HG02571 (cell line): ENCODE results near the gene ECHDC3.

Source experiments
- ATAC-seq: cut with Tn5 transposase; IDR thresholded peaks from one replicate; pipeline ENCODE4 v1.9.1; 2021; ENCODE audit warnings: mild to moderate bottlenecking, moderate library complexity; ENCODE audit not compliant: unreplicated experiment

The ECHDC3 gene

GRCh38 chr10:11775412-11775811 lies 33.2 kb downstream of the ECHDC3 start:
- no peak for ATAC-seq

GRCh38 chr10:11776080-11776479 lies 33.9 kb downstream of the ECHDC3 start:
- ATAC-seq = no peak

- no peak for ATAC-seq
Observed at GRCh38 chr10:11781114-11781513, 38.9 kb downstream of the ECHDC3 start.

DNA sequence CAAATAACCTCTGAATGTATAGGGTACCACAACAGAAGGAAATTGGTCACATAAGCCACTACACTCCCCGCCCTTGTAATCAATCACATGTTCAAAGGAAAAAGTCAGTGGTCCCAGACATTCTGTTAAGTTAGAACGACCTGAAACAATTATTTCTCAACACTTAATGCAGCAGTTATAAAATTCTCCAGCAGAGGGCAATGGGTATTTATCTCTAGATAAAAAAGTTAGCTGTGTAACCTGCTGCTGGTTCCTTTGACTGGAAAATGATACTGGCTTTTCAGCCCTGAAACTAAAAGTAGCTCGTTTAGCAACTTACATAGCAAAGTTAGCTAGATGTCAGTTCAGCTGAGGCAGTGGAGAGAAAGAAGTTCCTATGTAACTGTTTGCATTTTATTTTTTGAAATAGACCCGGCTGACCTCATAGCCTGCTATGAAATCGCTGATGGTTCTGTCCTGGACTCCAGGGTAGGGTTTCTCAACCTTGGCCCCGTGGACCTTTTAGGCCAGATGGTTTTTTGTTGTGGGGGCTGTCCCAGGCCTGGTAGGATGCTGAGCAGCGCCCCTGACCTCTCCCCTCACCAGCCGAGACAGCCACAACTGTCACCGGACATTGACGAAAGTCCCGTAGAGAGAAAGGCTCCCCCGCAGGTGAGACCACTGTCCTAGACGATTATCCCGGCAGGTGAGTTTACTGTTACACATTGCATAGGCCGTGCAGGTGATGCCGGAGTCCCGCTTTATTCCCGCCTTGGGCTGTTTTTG lies 40.8 kb downstream of the ECHDC3 start:
- no peak for ATAC-seq

DNA sequence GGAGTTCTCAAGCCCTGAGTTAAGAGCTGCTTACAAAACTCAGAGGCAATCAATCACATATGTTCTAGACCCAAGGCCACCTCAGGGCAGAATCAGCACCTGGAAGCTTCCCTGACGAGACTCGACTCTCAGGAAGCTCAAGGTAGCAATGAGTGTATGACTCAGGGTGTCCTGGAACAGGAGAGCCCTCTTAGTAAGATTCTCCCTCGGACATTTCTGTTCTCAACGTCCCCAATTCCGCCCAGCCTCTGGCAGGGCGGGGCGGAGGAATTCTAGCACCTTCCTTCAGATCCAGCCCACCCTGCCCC lies 41.3 kb downstream of the ECHDC3 start:
- ATAC-seq = no peak

GRCh38 chr10:11787374-11787773 lies 45.2 kb downstream of the ECHDC3 start:
- ATAC-seq = no peak

DNA sequence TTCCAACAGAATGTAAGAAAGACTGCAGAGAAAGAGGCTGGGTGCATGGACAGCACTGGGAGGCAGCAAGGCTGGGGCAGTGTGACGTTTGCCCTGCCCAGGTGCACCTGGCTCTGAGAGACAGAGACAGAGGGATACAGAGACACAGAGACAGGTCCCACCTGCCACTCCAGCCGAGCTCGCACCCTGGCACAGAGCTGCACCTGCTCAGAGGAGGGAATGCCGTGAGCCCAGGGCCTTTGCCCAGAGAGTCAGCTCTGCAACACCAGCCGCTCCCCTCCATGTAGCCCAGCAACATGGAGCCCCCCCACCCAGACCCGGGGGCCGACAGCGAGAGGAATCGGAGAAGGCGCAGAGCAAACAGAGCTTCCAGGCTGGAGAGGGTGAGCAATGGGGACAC lies 45.7 kb downstream of the ECHDC3 start:
- no peak for ATAC-seq

DNA sequence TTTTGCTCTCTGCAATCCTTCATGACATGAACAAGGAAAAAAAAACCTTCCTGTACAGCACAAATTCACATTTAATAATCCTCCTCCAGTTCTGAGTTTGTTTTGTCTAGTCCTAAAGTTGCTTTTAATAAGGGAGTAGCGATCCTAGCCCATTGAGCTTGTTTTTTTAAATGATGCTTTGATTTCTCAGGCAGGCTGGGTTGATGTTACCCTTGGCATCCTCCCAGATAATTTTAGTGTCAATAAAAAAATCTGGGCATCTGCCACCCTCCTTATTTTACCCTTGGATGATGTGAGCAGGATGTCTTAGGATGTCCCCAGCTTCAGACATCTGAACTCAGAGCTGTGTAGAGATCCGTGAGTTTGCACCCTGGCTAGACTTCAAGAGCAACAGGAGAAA lies 47.1 kb downstream of the ECHDC3 start:
- ATAC-seq = no peak

DNA sequence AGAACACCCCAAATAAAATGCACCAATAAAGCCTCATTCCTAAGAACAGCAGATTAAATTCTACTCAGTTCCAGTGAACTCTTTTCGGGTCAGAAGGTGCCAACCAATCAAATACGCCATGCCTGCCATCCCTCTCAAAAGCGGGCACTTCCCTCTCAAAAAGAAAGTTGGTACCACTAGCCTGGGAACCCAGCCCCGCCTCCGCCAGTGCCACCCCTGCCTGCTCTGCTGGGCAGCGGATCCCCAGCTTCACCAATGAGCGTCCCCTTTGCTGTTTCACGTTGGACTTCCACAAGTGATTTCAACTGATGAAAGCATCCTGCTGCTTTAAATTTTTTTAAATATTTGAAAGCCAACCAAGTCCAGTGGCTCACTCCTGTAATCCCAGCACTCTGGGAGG lies 47.8 kb downstream of the ECHDC3 start:
- no peak for ATAC-seq

GRCh38 chr10:11793762-11794479 lies 51.7 kb downstream of the ECHDC3 start:
- no peak for ATAC-seq

DNA sequence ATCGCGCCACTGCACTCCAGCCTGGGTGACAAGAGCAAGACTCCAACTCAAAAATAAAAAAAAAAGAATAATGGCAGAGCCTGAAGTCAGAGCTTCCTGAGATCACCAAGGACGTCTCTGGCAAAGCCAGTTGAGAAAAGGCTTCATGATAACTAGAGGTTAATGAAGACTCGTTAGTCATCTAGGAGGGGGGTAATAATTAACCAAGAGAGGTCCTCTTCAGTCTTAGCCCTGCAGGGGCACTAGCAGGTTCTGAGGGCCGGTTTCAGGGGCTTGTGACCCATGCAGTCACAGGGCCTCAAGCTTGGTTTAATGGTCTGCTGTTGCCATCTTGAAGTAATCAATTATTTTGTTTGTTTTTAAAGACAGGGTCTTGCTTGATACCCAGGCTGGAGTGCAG lies 52.4 kb downstream of the ECHDC3 start:
- ATAC-seq = no peak

- no peak for ATAC-seq
Observed at GRCh38 chr10:11795101-11795920, 53.1 kb downstream of the ECHDC3 start.

GRCh38 chr10:11796474-11796873 lies 54.3 kb downstream of the ECHDC3 start:
- no peak for ATAC-seq

- ATAC-seq = no peak
Observed at GRCh38 chr10:11797281-11797680, 55.1 kb downstream of the ECHDC3 start.

GRCh38 chr10:11797847-11798633 lies 55.9 kb downstream of the ECHDC3 start:
- ATAC-seq = no peak

DNA sequence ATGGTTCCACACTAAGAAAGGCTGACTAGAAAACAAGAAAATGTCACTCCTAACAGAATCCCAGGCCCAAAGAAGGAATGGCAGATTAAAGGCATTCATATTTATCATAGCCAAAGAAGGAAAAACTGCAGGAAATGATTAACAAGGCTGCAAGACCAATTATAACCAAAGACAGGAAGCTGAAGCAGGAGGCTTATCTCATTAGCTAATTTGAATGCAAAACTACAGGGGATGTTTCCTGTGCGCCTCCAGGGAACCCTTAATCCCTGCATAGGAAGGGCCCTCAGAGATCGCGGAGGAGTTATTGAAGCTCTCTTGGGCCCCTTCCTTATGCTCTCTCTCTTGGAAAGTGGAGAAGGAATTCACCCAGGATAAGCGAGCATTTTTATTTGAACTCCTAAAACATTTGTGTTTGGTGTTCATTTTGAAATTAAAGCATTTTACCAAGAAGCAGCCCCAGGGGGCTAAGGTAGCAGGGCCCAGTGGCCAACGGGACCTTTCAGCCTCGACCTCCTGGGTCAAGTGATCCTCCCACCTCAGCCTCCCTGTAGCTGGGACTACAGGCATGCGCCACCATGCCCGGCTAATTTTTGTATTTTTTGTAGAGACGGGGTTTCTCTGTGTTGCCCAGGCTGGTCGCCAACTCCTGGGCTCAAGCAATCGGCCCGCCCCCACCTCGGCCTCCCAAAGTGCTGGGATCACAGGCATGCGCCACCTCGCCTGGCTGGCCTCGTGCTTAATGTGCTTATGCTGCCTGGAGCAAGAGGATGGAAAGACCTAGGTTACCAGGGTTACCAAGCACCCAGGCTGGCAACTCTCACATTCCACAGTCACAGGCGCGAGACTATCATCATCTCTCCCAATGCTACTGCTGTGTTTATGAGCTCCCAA lies 56.9 kb downstream of the ECHDC3 start:
- ATAC-seq = no peak

DNA sequence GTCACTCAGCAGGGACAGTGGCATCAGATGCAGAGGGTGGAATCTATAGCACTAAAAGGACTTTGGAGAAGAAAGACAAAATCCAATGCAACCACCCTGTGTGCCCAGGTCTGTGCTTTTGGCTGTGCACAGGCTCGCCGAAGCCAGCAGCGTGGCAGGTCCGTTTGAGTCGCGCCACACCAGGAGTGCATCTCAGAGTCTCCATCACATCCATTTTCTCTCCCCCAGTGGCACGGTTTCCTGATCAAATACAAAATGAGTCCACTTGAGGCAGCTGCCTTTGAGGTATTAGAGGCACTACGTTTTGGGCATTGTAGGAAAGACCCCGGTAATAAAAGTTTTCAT lies 57.5 kb downstream of the ECHDC3 start:
- no peak for ATAC-seq

DNA sequence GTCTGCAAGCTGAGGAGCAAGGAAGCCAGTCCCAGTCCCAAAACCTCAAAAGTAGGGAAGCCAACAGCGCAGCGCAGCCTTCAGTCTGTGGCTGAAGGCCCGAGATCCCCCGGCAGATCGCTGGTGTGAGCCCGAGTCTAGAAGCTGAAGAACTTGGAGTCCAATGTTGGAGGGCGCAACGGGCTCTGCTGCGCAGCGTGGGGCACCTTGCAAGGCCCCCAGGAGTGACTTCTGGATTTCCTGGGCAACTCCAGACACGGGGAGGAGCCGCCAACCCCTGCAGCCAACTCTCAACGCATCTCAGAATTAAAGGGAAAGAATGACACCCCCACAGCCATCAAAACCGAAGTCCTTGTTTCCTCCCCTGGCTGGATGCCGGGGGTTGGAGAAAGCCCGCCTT lies 62.2 kb downstream of the ECHDC3 start:
- no peak for ATAC-seq

DNA sequence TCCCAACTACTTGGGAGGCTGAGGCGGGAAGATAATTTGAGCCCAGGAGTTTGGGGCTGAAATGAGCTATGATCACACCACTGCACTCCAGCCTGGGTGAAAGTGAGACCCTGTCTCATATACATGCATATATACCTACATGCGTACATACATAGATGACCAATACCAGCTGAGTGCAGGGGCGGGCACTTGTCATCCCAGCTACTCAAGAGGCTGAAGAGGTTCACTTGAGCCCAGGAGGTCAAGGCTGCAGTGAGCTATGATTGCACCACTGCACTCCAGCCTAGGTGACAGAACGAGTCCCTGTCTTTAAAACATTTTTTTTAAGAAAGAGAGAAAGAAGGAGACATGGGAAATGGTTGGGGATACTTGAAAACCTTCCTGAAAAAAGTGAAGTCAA lies 63.6 kb downstream of the ECHDC3 start:
- no peak for ATAC-seq

DNA sequence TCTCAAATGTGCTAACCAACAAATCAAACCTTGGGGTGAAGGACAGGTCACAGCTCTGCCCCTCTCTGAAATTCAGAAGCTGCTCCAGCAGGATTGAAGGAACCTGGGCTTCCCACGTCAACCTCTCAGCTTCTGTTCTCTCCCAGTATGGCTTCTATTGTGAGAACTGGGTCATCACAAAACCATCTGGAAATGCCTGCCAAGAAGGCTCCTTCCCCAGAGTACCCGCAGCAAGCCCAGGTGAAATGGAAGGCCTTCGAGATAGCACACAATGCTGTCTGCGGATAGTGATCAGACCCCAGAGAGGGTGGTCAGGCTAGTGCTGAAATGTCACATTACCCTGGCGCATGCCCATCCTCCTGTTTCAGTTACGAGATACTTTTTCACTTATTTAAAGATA lies 64.5 kb downstream of the ECHDC3 start:
- no peak for ATAC-seq
